Measurements from ENCODE around the gene RYR2. TPM values are rescaled to one million over a fixed set of nuclear protein-coding genes. Genes with fewer than 3 reads are reported as not detected.
A peak's percentile ranks its signal among the peaks of the same experiment; 100 is the strongest.

Gene RYR2
- total RNA-seq, 1 donor from 2014 or later: 4.8 TPM

DNA sequence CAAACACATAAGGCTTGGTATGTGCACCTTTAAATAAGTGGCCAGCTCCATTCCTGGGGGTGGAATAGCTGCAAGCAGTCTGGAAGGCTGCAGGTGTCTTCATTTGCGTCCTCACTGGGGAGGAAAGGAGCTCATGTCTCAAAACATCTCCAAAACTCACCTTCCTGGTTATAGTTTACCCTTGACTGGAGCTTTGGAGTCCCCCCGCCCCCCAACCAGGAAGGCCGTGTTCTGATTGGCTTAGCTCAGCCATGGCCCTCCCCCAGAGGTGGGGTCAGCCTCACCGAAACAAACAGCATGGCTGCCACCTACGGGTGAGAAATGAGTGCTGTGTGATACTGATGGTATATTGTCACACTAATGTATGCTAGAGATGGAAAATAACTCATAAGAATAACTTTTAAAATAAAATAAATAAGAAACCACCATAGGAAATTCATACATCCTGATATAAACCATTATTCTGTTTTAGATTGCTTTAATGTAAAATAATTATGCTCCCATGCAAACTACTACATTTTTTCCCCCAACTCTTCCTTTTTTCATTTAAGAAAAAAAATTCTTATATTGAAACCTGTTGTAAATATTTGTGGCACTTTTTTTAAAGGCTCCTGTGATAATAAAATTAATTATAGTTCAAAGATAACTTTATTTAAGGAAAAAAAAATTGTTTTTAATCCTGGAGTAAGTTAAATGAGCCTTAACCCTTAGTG is 757.9 kb downstream of the RYR2 start:
- ATAC-seq (peak in 1 of 2 donors; percentile 63), DNase-seq (no peak)
- intact Hi-C loops (cut with DNase I): no loop called here
- H3K4me3 ChIP-seq: no peak overlapping the region
- no peaks in the 10 kb centered on the region for H3K27me3 ChIP-seq (ENCODE audit: low read depth)
- TF ChIP-seq, protein P1, sequence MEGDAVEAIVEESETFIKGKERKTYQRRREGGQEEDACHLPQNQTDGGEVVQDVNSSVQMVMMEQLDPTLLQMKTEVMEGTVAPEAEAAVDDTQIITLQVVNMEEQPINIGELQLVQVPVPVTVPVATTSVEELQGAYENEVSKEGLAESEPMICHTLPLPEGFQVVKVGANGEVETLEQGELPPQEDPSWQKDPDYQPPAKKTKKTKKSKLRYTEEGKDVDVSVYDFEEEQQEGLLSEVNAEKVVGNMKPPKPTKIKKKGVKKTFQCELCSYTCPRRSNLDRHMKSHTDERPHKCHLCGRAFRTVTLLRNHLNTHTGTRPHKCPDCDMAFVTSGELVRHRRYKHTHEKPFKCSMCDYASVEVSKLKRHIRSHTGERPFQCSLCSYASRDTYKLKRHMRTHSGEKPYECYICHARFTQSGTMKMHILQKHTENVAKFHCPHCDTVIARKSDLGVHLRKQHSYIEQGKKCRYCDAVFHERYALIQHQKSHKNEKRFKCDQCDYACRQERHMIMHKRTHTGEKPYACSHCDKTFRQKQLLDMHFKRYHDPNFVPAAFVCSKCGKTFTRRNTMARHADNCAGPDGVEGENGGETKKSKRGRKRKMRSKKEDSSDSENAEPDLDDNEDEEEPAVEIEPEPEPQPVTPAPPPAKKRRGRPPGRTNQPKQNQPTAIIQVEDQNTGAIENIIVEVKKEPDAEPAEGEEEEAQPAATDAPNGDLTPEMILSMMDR (IDR thresholded peaks at IDR 0.05): no peak
- no peak overlapping the region for H3K27ac ChIP-seq
- no peaks in the 10 kb centered on the region for H3K4me1 ChIP-seq
- H3K36me3 ChIP-seq: no peaks in the 10 kb centered on the region
- no peaks in the 10 kb centered on the region for H3K9me3 ChIP-seq

DNA sequence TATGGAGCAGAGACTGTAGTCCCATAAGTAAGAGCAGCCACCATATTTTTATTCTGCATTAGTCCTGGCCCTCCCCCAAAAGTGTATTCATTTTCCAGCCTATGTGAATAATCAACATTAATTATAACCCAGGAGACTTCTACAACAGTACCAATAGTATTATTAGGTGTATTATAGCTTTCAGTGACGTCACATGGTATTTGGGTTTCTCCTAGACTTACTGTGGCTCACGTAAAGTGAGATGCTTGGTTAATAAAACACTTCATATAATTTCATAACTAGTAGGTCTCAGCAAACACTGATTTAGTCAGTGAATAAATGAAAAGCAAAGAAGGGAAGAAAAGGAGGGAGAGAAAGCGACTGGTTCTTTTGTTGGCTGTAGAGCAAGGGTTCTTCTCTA is 762.5 kb downstream of the RYR2 start:
- intact Hi-C loops (cut with DNase I): no loop called here
- DNase-seq (no peak), ATAC-seq (no peak)
- Histone ChIP-seq H3K4me1 (no peaks in the 10 kb centered on the region), H3K9me3 (no peaks in the 10 kb centered on the region), H3K36me3 (no peaks in the 10 kb centered on the region), H3K27me3 (ENCODE audit: low read depth) (no peaks in the 10 kb centered on the region), H3K27ac (no peak overlapping the region), H3K4me3 (no peak overlapping the region)
- TF ChIP-seq, protein P1 (IDR thresholded peaks at IDR 0.05): no peak

- no peaks in the 10 kb centered on the region for H3K27me3 ChIP-seq (ENCODE audit: low read depth)
- TF ChIP-seq, protein P1 (IDR thresholded peaks at IDR 0.05): no peak
- no peaks in the 10 kb centered on the region for H3K9me3 ChIP-seq
- intact Hi-C loops (cut with DNase I): no loop called here
- H3K4me3 ChIP-seq: no peak overlapping the region
- no peaks in the 10 kb centered on the region for H3K4me1 ChIP-seq
- DNase-seq (no peak), ATAC-seq (no peak)
- H3K36me3 ChIP-seq: no peaks in the 10 kb centered on the region
- H3K27ac ChIP-seq: no peak overlapping the region
Measured at GRCh38 chr1:237809099-237809498, 767.1 kb downstream of the RYR2 start.

- Histone ChIP-seq H3K4me3 (no peak overlapping the region), H3K27ac (no peak overlapping the region), H3K4me1 (no peaks in the 10 kb centered on the region), H3K36me3 (no peaks in the 10 kb centered on the region), H3K9me3 (no peaks in the 10 kb centered on the region), H3K27me3 (ENCODE audit: low read depth) (no peaks in the 10 kb centered on the region)
- DNase-seq (no peak), ATAC-seq (no peak)
- intact Hi-C loops (cut with DNase I): no loop called here
- TF ChIP-seq, protein P1 (IDR thresholded peaks at IDR 0.05): no peak
Measured at GRCh38 chr1:237811633-237812032, 769.6 kb downstream of the RYR2 start.

GRCh38 chr1:237812061-237812460 is 770.1 kb downstream of the RYR2 start:
- Histone ChIP-seq H3K27me3 (ENCODE audit: low read depth) (no peaks in the 10 kb centered on the region), H3K4me1 (no peaks in the 10 kb centered on the region), H3K4me3 (no peak overlapping the region), H3K27ac (no peak overlapping the region), H3K9me3 (no peaks in the 10 kb centered on the region), H3K36me3 (no peaks in the 10 kb centered on the region)
- intact Hi-C loops (cut with DNase I): no loop called here
- DNase-seq (no peak), ATAC-seq (no peak)
- TF ChIP-seq, protein P1 (IDR thresholded peaks at IDR 0.05): no peak

Measured in lower lobe of right lung (tissue), 2 donors.